ENCODE data around the gene SLC4A4.

SLC4A4 gene

GRCh38 chr4:71296945-71297344 lies 41.9 kb upstream of the SLC4A4 start (continued):
- TF ChIP-seq TSHZ1 (tag by site-specific recombination; IDR thresholded peaks at IDR 0.05; ENCODE audit: borderline replicate concordance): no peak
- TF ChIP-seq ZSCAN18 (tag by site-specific recombination; IDR thresholded peaks at IDR 0.05): no peak
- TF ChIP-seq ZNF48 (tag by site-specific recombination; IDR thresholded peaks at IDR 0.05): no peak
- no peak for TF ChIP-seq ZNF292 (tag by site-specific recombination; IDR thresholded peaks at IDR 0.05; ENCODE audit: borderline replicate concordance, low read depth)
- no peak for TF ChIP-seq PATZ1 (tag by site-specific recombination; IDR thresholded peaks at IDR 0.05)
- TF ChIP-seq ZNF23 (tag by site-specific recombination; IDR thresholded peaks at IDR 0.05; ENCODE audit: borderline replicate concordance): no peak

GRCh38 chr4:71300362-71300761 lies 38.5 kb upstream of the SLC4A4 start:
- Histone ChIP-seq H3K36me3 (ENCODE audit: control insufficient read depth in 2 of 2, insufficient read depth in 1 of 2, low read length in 2 of 2) (no peaks in the 10 kb centered on the region), H3K4me3 (ENCODE audit: low read depth, low read length) (no peak overlapping the region), H3K4me1 (ENCODE audit: control insufficient read depth, insufficient read depth, low read length) (no peaks in the 10 kb centered on the region), H3K27ac (ENCODE audit: extremely low read depth, low read depth, low read length) (no peak overlapping the region), H3K9me3 (ENCODE audit: control insufficient read depth, insufficient read depth, low read depth, low read length) (no peaks in the 10 kb centered on the region)
- CTCF ChIA-PET: no interaction called here
- TF ChIP-seq ZNF366 (tag by site-specific recombination; conservative IDR thresholded peaks at IDR 0.05) (no peak), ZNF560 (tag by site-specific recombination; IDR thresholded peaks at IDR 0.05; ENCODE audit: borderline replicate concordance) (no peak), ZNF433 (tag by site-specific recombination; IDR thresholded peaks at IDR 0.05; ENCODE audit: low read depth) (no peak), ZBTB1 (tag by site-specific recombination; IDR thresholded peaks at IDR 0.05) (no peak), HOXD13 (CRISPR knock-in tag; IDR thresholded peaks at IDR 0.05; ENCODE audit: borderline replicate concordance) (no peak), INSM2 (tag by site-specific recombination; IDR thresholded peaks at IDR 0.05) (no peak), ZNF266 (tag by site-specific recombination; IDR thresholded peaks at IDR 0.05; ENCODE audit: low read depth) (no peak), ZNF121 (tag by site-specific recombination; IDR thresholded peaks at IDR 0.05) (no peak), ZNF776 (tag by site-specific recombination; IDR thresholded peaks at IDR 0.05; ENCODE audit: borderline replicate concordance) (no peak), HOXC10 (CRISPR knock-in tag; IDR thresholded peaks at IDR 0.05) (no peak), ZNF701 (tag by site-specific recombination; IDR thresholded peaks at IDR 0.05) (no peak), ZNF544 (tag by site-specific recombination; IDR thresholded peaks at IDR 0.05) (no peak), ZNF155 (tag by site-specific recombination; IDR thresholded peaks at IDR 0.05) (no peak), ZNF354C (tag by site-specific recombination; IDR thresholded peaks at IDR 0.05; ENCODE audit: borderline replicate concordance, low read depth) (no peak), ZNF664 (tag by site-specific recombination; IDR thresholded peaks at IDR 0.05) (no peak)
- POLR2A ChIA-PET: no interaction called here

Measured in HEK293 (cell line).